Sigmoid colon (tissue), 3 donors: ENCODE measurements around the gene HADHA.

Experiments used
- CTCF ChIP-seq, 4 experiments: fragments of 450-650 bp in 3 of 4; fragments of 200-600 bp in 1 of 4; IDR thresholded peaks; one replicate each; pipeline ENCODE4 v1.5.1; 2016 to 2019; ENCODE audit warnings: antibody characterized with exemption in 4 of 4, mild to moderate bottlenecking in 3 of 4, moderate library complexity in 2 of 4
- POLR2A ChIP-seq, 2 donors: fragments of 450-650 bp; IDR thresholded peaks; one replicate each; pipeline ENCODE4 v1.6.1; 2016; ENCODE audit warnings: antibody characterized with exemption in 2 of 2, mild to moderate bottlenecking in 2 of 2, moderate library complexity in 2 of 2

GRCh38 chr2:26235089-26235488 is 9.3 kb downstream of the HADHA start:
- TF ChIP-seq CTCF (IDR thresholded peaks at IDR 0.05) (peak in 1 of 4 experiments; percentile 22), POLR2A (IDR thresholded peaks at IDR 0.05) (no peak)
